HCT116 (cell line): ENCODE data around the gene RIPOR3. TPM values are rescaled to one million over a fixed set of nuclear protein-coding genes. Genes with fewer than 3 reads are reported as not detected.

Experiments
- ATAC-seq: fragments of 200-7000 bp; cut with Tn5 transposase; 2 replicates; pipeline ENCODE4 v1.9.1; 2020; ENCODE audit warnings: mild to moderate bottlenecking, moderate library complexity
- BruUV-seq: library from RNA; stranded (reverse); fragments of 400-500 nt; replicated peaks from 2 replicates; lab custom pipeline; 2021; lab: Mats Ljungman, UMichigan
- CTCF ChIA-PET: fragments of 300-600 bp; sonication (Branson Sonifier 250); formaldehyde crosslinking; loops from one replicate; lab custom pipeline; 2021; ENCODE audit warnings: antibody characterized with exemption; lab: Charles Lee
- POLR2A ChIA-PET: fragments of 300-600, 350-600 bp; sonication (Branson Sonifier 250); formaldehyde crosslinking; loops from one replicate; lab custom pipeline; 2021; ENCODE audit warnings: antibody characterized with exemption; lab: Charles Lee
- RAD21 ChIA-PET, 2 experiments: fragments of 300-600 bp; sonication (Branson Sonifier 250); formaldehyde crosslinking; loops; one replicate each; lab custom pipeline; 2023; ENCODE audit warnings: low total read pairs in 2 of 2; ENCODE audit not compliant: uncharacterized antibody in 2 of 2, unreplicated experiment in 2 of 2, low non-redundant PET in 1 of 2; lab: Charles Lee
- DNase-seq: peaks from one replicate; pipeline ENCODE4 v3.0.0-alpha.2; 2010; ENCODE audit warnings: low read depth, low spot score
- H2AFZ ChIP-seq: fragments of 200-600 bp; shearing (Covaris generic), sonication (generic); 2 replicates; pipeline ENCODE4 v1.6.1; 2017; ENCODE audit warnings: low read depth, mixed run types, mixed read lengths, antibody characterized with exemption, low read length; ENCODE audit not compliant: poor library complexity, severe bottlenecking
- H3K27ac ChIP-seq: 2 replicates; pipeline ENCODE4 v1.5.1; 2012; ENCODE audit warnings: low read depth, low read length
- H3K27me3 ChIP-seq: fragments of 200-600 bp; sonication (generic); 2 replicates; pipeline ENCODE4 v1.6.1; 2016; ENCODE audit warnings: mixed run types, low read length, mixed read lengths; ENCODE audit not compliant: insufficient read depth
- H3K36me3 ChIP-seq, 2 experiments: fragments of 200-500 bp in 1 of 2; fragments of 200-600 bp in 1 of 2; sonication (Bioruptor generic) in 1 of 2; sonication (generic) in 1 of 2; 2 replicates each; pipeline versions ENCODE4 v1.5.1 to v1.6.1; 2014 to 2016; ENCODE audit warnings: low read length in 2 of 2, inconsistent platforms in 1 of 2, mixed read lengths in 1 of 2, mixed run types in 1 of 2; ENCODE audit not compliant: insufficient read depth in 2 of 2, control insufficient read depth in 1 of 2
- H3K4me1 ChIP-seq, 2 experiments: fragments of 200-600 bp in 1 of 2; sonication (generic) in 1 of 2; 2 replicates each; pipeline versions ENCODE4 v1.5.1 to v1.6.1; 2012 to 2017; ENCODE audit warnings: low read length in 2 of 2, inconsistent platforms in 1 of 2, mild to moderate bottlenecking in 1 of 2, mixed read lengths in 1 of 2, mixed run types in 1 of 2, moderate library complexity in 1 of 2; ENCODE audit not compliant: insufficient read depth in 2 of 2, control insufficient read depth in 1 of 2
- H3K4me2 ChIP-seq: fragments of 200-600 bp; sonication (generic); 2 replicates; pipeline ENCODE4 v1.6.1; 2017; ENCODE audit warnings: mixed run types, low read length, mixed read lengths
- H3K4me3 ChIP-seq, 2 experiments: fragments of 200-600 bp in 1 of 2; sonication (generic) in 1 of 2; replicated peaks in 1 of 2; 2 replicates each; pipeline ENCODE4 v1.5.1; 2011 to 2016; ENCODE audit warnings: low read length in 2 of 2, control low read depth in 1 of 2, low read depth in 1 of 2, mild to moderate bottlenecking in 1 of 2, mixed read lengths in 1 of 2, mixed run types in 1 of 2
- H3K79me2 ChIP-seq: fragments of 200-600 bp; sonication (generic); 2 replicates; pipeline ENCODE4 v1.6.1; 2017; ENCODE audit warnings: mild to moderate bottlenecking, mixed run types, low read length, moderate library complexity, mixed read lengths; ENCODE audit not compliant: insufficient read depth
- H3K9ac ChIP-seq: fragments of 200-600 bp; sonication (generic); 2 replicates; pipeline ENCODE4 v1.6.1; 2016; ENCODE audit warnings: low read length, mixed read lengths
- H3K9me2 ChIP-seq: fragments of 200-600 bp; sonication (generic), shearing (Covaris generic); 2 replicates; pipeline ENCODE4 v1.6.1; 2017; ENCODE audit warnings: mixed run types, mild to moderate bottlenecking, moderate library complexity; ENCODE audit not compliant: insufficient read depth
- H3K9me3 ChIP-seq, 2 experiments: fragments of 200-500 bp in 1 of 2; fragments of 200-600 bp in 1 of 2; sonication (Bioruptor generic) in 1 of 2; sonication (generic) in 1 of 2; 2 replicates each; pipeline ENCODE4 v1.6.1; 2014 to 2017; ENCODE audit warnings: low read length in 2 of 2, mixed read lengths in 2 of 2, inconsistent platforms in 1 of 2, low read depth in 1 of 2, mild to moderate bottlenecking in 1 of 2, mixed run types in 1 of 2, moderate library complexity in 1 of 2; ENCODE audit not compliant: control insufficient read depth in 1 of 2, insufficient read depth in 1 of 2
- H4K20me1 ChIP-seq: fragments of 200-600 bp; sonication (generic), shearing (Covaris generic); 2 replicates; pipeline ENCODE4 v1.6.1; 2017; ENCODE audit warnings: mixed run types, mild to moderate bottlenecking, moderate library complexity; ENCODE audit not compliant: insufficient read depth
- MAX ChIP-seq: IDR thresholded peaks from 2 replicates; pipeline ENCODE4 v1.6.1; 2012
- SIN3A ChIP-seq: IDR thresholded peaks from 2 replicates; pipeline ENCODE4 v1.6.1; 2012; ENCODE audit warnings: low read depth
- ZFX ChIP-seq: fragments of 450-650 bp; IDR thresholded peaks from 2 replicates; pipeline ENCODE4 v1.6.1; 2017
- ZNF274 ChIP-seq: fragments of 200-500 bp; sonication (Bioruptor generic); IDR thresholded peaks from 2 replicates; pipeline ENCODE4 v1.6.1; 2014; ENCODE audit warnings: mild to moderate bottlenecking, low read depth, low read length, inconsistent platforms
- intact Hi-C: fragments of 100-400 bp; cut with micrococcal nuclease; formaldehyde crosslinking; loops from 2 replicates; pipeline ENCODE4 v1.10.0; 2022
- total RNA-seq: library from RNA; stranded (reverse); gene quantifications from one replicate; pipeline ENCODE4 v1.2.1, GENCODE V29; 2021; ENCODE audit not compliant: unreplicated experiment

The RIPOR3 gene
- total RNA-seq, 1 experiment from 2014 or later: 0.22 TPM

GRCh38 chr20:50733644-50734349 is 42.5 kb upstream of the RIPOR3 start (continued):
- TF ChIP-seq ZNF274 (no peak), SIN3A (no peak)

- peaks cover 14% of the 10 kb centered on the region; the same call in 1 of the 2 replicates for H4K20me1 ChIP-seq
- peaks cover 73 to 84% of the 10 kb centered on the region in 2 experiments for H3K4me1 ChIP-seq
- no peak for TF ChIP-seq MAX
- TF ChIP-seq ZFX: peak; percentile 55; the same call in 1 of the 2 replicates
- H3K9me2 ChIP-seq: no peaks in the 10 kb centered on the region
- peaks cover 2 to 8% of the 10 kb centered on the region in 2 experiments; a peak in 2 of 4 replicates for H3K36me3 ChIP-seq
- peak overlapping the region; percentile 91 for H3K27ac ChIP-seq
- ATAC-seq (no peak), DNase-seq (no peak)
- BruUV-seq: TSS peak; percentile 50
- H3K4me2 ChIP-seq: peak overlapping the region; percentile 99
- intact Hi-C loops: loop anchor here (2.0 to 5.0 kb wide), 2 partner anchors 31 to 545 kb away; no protein-coding TSS in a partner anchor
- no peaks in the 10 kb centered on the region for H3K9me3 ChIP-seq
- H3K79me2 ChIP-seq: peaks cover 60% of the 10 kb centered on the region
- H3K27me3 ChIP-seq: no peaks in the 10 kb centered on the region
- H3K9ac ChIP-seq: peak overlapping the region; percentile 94
- POLR2A ChIA-PET: interaction anchor here (1.0 to 1.8 kb wide), 3 partner anchors 12 to 15 kb away, joined by 3 to 5 read pairs (median 4); no protein-coding TSS in a partner anchor
- no peak overlapping the region for H2AFZ ChIP-seq
- RAD21 ChIA-PET: no interaction called here
- H3K4me3 ChIP-seq: peak overlapping the region; percentile 59 to 94
- CTCF ChIA-PET: interaction anchor here (1.3 kb wide), 1 partner anchor 13 kb away, joined by 3 read pairs; no protein-coding TSS in a partner anchor
Observed at GRCh38 chr20:50731930-50732690, 40.8 kb upstream of the RIPOR3 start.
